ENCODE results near the gene IPO11.

DNA sequence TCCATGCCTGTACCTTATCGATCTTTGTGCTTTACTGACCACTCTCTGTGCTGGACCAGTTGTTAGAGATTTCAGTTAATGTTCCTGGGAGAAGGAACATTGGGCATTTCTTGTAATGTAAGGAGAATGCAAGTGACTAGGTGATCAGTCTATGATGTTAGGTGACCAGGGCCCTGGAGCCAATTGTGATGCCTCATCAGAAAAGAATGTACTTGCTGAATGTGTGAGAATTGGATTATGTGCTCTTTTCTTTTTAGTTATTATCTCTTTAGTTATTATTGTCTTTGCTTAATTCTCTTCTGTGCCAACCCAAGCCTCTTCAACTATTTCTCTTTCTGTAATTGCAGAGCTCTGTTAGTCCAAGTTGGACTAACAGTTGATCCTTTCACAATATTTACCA, 258.9 kb downstream of the IPO11 start:
- TF ChIP-seq, protein P1, sequence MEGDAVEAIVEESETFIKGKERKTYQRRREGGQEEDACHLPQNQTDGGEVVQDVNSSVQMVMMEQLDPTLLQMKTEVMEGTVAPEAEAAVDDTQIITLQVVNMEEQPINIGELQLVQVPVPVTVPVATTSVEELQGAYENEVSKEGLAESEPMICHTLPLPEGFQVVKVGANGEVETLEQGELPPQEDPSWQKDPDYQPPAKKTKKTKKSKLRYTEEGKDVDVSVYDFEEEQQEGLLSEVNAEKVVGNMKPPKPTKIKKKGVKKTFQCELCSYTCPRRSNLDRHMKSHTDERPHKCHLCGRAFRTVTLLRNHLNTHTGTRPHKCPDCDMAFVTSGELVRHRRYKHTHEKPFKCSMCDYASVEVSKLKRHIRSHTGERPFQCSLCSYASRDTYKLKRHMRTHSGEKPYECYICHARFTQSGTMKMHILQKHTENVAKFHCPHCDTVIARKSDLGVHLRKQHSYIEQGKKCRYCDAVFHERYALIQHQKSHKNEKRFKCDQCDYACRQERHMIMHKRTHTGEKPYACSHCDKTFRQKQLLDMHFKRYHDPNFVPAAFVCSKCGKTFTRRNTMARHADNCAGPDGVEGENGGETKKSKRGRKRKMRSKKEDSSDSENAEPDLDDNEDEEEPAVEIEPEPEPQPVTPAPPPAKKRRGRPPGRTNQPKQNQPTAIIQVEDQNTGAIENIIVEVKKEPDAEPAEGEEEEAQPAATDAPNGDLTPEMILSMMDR (IDR thresholded peaks at IDR 0.05 in 8 of 11, conservative IDR thresholded peaks at IDR 0.05 in 3 of 11), result no peak
- TF ChIP-seq POLR2A (IDR thresholded peaks at IDR 0.05), result no peak
- no peak for TF ChIP-seq POLR2AphosphoS5 (IDR thresholded peaks at IDR 0.05)

All from spleen (tissue), 7 donors.